HG03439 (cell line): ENCODE data around the gene ATP6V1B1.
"Not testable (repeated sequence)": the region's sequence is repeated elsewhere in the genome, so short reads cannot be mapped to it uniquely, and the experiment has no call there.

Experiments
- ATAC-seq: cut with Tn5 transposase; IDR thresholded peaks from one replicate; pipeline ENCODE4 v1.9.1; 2021; ENCODE audit warnings: mild to moderate bottlenecking, moderate library complexity; ENCODE audit not compliant: unreplicated experiment

The ATP6V1B1 gene

DNA sequence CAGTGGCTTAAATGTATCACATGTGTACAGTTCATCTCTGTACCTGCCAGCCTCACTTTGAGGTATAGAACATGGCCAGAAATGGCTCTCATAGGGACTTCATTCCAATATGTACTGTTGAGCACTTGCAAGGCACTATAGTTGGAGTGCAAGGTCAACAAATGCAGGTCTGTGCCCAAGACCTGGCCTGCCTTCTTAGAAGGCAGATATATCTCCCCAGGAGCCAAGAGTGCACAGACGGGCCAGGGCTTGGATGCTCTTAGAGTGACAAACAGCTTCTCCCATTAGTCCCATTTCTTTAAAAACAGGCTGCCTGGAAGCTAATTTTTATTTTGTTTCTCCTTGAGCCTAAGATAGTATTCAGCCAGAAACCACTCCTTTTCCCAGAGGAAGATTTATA, 51.7 kb downstream of the ATP6V1B1 start:
- no peak for ATAC-seq

DNA sequence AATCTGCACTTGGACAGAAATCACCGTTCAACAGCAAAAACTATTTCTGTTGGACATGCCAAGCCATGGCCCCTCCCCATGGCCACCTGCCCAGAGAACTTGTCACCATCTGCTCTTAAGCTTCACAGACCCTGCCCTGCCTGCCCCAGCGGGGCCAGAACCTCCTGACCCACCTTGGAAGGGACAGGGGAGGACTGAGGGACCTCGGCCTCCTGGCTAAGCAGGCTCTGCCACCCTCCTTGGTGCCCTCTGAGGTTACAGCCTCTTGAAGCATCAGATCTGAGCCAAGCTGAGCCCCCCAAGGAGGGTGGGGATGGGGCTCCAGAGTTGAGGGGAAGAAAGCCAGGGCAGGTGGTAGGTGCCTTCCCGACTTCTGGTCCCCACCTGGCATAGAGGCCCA, 52.5 kb downstream of the ATP6V1B1 start:
- ATAC-seq: no peak

DNA sequence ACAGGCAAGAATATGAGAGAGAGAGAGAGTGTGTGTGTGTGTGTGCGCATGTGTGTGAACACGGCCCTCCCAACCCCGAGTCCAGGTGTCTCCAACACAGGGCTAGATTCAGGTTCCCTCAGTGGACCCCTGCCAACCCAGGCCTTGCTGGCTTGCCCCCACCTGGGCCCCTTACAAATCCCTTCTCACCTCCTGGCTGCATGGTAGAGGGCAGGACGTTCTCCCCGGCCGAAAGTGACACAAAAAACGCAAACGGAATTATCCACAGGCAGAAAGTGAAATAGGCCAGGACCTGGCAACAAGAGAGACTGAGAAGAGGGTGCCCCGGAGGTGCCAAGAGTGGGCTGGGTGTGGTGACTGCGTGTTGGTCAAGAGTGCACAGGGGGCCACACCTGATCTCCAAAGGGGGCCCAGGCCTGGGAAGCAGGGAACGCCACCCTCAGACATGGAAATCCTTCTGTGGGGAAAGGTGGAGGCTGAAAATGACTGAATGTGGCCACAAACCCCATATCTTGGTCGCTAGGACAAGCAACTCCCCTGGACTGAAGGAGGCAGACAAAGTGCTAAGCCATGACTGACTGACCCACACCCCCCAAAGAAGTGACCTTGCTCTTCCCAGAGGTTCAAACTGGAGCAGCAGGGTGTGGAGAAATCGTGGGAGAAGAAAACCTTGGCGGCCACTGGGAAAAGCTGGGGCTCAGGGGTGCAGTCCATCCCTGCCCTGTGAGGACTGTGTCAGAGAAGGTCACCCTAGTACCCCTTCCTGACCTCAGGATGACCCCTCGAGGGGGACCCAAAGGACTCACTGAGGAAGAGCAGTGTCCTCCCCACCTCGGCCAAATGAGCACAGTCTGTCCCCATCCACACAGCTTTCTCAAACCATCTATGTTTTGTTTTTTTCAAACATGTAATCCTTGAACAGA, 53.3 kb downstream of the ATP6V1B1 start:
- no peak for ATAC-seq

DNA sequence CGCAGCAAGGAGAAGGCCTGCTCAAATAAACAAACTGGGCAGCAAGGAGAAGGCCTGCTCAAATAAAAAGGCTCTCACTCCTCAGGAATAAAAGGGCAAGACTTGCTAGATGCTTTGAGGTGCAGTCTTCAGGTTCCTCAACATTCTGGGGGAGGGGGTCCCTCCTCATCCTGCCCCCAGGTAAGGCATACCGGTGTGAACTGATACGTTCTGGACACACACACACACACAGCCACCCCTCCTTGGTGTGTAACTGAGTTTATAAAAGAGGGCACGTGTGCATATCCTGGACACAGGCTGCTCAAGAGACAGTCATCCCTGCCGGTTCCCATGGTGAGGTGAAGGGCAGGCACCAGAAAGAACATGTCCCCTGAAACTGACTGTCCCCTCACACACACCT, 54.5 kb downstream of the ATP6V1B1 start:
- ATAC-seq: no peak

GRCh38 chr2:70991142-70991541, 55.4 kb downstream of the ATP6V1B1 start:
- ATAC-seq: no peak

- ATAC-seq: no peak
Observed at GRCh38 chr2:70991742-70992141, 56.0 kb downstream of the ATP6V1B1 start.

DNA sequence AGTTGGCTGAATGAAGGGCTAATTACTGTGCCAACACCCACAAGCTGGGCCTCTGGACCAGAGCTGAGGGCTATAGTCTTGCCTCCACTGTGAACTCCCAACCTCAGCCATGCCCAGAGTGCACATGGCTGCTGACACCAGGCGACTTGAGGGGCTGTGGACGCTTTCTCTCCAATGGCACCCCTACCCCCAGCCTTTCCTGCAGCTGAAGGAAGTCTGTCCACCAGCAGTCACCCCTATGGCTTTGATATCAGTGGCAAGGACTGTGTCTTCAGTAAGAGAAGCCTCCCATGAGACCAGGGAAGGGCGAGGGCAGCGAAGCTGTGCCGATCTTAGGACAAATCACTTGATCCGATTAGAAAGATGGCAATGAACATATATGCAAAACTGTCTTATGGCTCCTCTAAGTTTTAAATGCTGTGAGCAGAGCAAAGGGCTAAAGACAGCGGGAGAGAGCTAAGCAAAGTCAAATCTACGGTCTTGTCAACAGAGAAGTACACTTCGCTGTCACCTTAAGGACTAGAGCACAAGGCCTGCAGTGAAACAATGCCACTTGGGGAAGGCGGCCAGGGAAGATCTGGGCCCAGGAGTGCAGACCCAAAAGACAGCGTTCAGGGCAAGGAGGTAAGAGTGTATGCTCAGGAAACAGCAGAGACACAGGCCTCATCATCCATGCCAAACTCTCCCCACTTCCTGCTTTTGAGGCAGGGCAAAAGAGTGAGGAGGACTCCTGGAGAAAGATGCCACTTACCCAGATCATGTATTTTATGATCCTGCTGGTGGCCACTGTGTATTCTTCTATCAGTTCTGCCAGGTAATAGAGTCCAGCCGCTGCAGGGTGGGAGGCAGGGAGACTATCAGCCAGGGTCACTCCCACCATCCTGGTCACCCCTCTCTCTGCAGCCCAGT, 57.5 kb downstream of the ATP6V1B1 start:
- no peak for ATAC-seq

DNA sequence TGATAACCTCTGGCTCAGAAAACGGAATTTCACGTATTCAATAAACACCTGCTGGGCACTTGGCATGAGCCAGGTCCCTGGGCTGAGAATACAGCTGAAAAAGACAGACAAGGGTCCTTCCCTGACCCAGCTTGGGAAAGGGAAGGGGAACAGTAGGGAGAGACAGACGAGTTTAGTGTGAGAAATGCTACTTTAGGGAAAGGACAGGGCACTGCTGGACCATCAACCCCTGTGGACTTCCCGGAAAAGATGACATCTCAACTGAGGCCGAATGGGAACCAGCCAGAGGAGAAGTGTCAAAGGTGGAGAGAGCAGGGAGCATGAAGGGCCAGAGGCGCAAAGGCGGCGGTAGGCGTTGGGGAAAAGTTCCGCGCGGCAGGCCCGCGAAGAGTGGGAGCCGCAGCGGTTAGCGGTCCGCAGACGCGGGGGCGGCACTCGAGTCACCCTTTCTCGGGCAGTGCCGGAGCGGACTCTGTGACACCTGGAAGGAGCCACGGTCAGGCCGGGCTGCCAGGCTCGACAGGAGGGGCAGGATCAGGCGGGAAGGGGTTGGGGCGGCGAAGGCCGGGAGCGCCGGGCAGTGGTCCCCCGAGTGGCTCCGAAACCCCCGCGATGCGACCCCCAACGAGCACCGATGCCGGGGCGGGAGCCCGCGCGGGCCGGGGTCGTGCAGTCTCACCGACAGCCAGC, 58.5 kb downstream of the ATP6V1B1 start:
- peak; percentile 26 for ATAC-seq

GRCh38 chr2:70994699-70995425, 59.2 kb downstream of the ATP6V1B1 start, which contains the start of gene TEX261:
Gene TEX261 (minus strand): TSS chr2:70994873. CDS start chr2:70994757, 116 bp downstream.
- peak; percentile 95 for ATAC-seq

GRCh38 chr2:70995426-70995729, 59.7 kb downstream of the ATP6V1B1 start:
- ATAC-seq: peak; percentile 34

DNA sequence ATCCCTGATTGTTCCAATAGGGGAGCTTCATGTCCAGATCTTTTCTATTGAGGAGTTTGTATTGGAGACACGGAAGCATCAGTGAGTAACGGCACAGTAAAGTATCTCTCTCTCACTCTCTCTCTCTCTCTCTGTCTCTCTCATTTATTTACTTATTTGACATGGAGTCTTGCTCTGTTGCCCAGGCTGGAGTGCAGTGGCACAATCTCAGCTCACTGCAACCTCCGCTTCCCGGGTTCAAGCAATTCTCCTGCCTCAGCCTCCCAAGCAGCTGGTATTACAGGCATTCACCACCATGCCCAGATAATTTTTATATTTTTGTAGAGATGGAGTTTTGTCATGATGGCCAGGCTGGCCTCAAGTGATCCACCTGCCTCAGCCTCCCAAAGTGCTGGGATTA, 63.2 kb downstream of the ATP6V1B1 start:
- not testable (repeated sequence) for ATAC-seq

DNA sequence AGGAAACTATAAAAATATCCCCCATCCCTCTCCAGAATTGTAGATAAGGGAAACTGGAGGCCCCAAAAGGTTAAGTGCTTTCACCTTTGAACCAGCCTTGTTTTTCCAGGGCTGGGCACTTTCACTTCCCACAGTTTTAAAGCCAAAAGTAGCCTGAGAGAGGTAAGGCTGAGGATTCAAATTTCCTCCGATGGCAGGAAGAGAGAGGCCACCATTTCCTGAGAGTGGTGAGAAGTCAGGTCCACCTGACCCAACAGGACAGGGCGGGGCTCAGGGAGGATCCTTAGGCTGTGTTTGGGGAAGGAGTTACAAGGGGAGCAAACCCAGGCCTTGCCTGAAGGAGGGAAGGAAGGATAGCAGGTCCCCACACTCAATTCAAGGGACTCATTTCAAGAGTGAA, 63.7 kb downstream of the ATP6V1B1 start:
- ATAC-seq: no peak

DNA sequence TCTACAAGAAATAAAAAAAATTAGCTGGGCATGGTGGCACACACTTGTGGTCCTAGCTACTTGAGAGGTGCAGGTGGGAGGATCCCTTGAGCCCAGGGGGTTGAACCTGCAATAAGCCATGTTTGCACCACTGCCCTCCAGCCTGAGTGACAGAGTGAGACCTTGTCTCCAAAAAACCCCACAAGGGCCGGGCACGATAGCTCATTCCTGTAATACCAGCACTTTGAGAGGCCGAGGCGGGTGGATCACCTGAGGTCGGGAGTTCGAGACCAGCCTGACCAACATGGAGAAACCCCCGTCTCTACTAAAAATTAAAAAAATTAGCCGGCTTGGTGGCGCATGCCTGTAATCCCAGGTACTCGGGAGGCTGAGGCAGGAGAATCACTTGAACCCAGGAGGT, 64.2 kb downstream of the ATP6V1B1 start:
- ATAC-seq: not testable (repeated sequence)

- peak; percentile 96 for ATAC-seq
Observed at GRCh38 chr2:71000780-71001591, 65.3 kb downstream of the ATP6V1B1 start.

GRCh38 chr2:71001592-71001927, 65.9 kb downstream of the ATP6V1B1 start:
- ATAC-seq: no peak

DNA sequence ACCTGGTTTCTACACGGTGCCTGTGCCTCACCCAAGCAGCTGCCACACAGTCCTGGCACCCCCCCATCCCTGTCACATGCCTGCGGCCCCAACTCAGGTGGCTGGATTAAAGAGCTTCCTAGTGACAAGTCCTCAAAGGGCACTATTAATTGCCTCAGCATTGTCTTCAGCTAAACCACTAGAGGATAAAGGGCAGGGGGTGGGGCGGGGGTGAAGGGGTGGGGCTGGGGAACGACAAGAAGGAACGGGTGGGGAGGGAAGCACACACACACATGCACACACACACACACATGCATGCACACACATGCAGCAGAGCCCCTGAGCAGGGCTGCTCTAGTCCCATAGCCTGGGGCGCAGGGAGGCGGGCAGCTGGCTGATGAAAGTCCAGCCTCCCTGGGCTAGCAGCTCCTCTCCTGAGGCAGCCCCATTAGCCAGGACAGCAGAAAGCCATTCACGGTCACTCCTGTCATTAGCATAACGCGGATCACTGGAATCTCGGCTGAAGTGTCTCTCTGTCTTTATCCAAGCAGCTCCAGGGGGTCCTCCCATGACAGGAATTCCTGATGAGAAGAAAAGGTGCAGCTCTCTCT, 66.4 kb downstream of the ATP6V1B1 start:
- ATAC-seq: no peak

- no peak for ATAC-seq
Observed at GRCh38 chr2:71003396-71003795, 67.7 kb downstream of the ATP6V1B1 start.

GRCh38 chr2:71003966-71004755, 68.5 kb downstream of the ATP6V1B1 start:
- no peak for ATAC-seq

GRCh38 chr2:71004857-71005256, 69.2 kb downstream of the ATP6V1B1 start:
- no peak for ATAC-seq
